Suprapubic skin (tissue), 4 donors: Measurements from ENCODE around the gene CARD10.

Experiments used
- EP300 ChIP-seq: sonication (generic); formaldehyde crosslinking; IDR thresholded peaks from one replicate; pipeline ENCODE4 v1.6.1; 2017; ENCODE audit warnings: antibody characterized with exemption
- POLR2A ChIP-seq, 2 donors: fragments of 450-650 bp; IDR thresholded peaks; one replicate each; pipeline ENCODE4 v1.6.1; 2017; ENCODE audit warnings: antibody characterized with exemption in 2 of 2, mild to moderate bottlenecking in 2 of 2, moderate library complexity in 2 of 2
- POLR2AphosphoS5 ChIP-seq, 3 donors: sonication (generic); formaldehyde crosslinking; IDR thresholded peaks; one replicate each; pipeline ENCODE4 v1.6.1; 2017; ENCODE audit warnings: antibody characterized with exemption in 3 of 3
- TF ChIP-seq, protein P1 (sequence below), 2 donors: fragments of 200-600 bp in 1 of 2; fragments of 450-650 bp in 1 of 2; sonication (generic) in 1 of 2; IDR thresholded peaks; one replicate each; pipeline ENCODE4 v1.5.1; 2016 to 2019; ENCODE audit warnings: antibody characterized with exemption in 2 of 2, mild to moderate bottlenecking in 1 of 2, moderate library complexity in 1 of 2

- TF ChIP-seq, protein P1, sequence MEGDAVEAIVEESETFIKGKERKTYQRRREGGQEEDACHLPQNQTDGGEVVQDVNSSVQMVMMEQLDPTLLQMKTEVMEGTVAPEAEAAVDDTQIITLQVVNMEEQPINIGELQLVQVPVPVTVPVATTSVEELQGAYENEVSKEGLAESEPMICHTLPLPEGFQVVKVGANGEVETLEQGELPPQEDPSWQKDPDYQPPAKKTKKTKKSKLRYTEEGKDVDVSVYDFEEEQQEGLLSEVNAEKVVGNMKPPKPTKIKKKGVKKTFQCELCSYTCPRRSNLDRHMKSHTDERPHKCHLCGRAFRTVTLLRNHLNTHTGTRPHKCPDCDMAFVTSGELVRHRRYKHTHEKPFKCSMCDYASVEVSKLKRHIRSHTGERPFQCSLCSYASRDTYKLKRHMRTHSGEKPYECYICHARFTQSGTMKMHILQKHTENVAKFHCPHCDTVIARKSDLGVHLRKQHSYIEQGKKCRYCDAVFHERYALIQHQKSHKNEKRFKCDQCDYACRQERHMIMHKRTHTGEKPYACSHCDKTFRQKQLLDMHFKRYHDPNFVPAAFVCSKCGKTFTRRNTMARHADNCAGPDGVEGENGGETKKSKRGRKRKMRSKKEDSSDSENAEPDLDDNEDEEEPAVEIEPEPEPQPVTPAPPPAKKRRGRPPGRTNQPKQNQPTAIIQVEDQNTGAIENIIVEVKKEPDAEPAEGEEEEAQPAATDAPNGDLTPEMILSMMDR (IDR thresholded peaks at IDR 0.05) = no peak
- TF ChIP-seq POLR2AphosphoS5 (IDR thresholded peaks at IDR 0.05) (no peak), POLR2A (IDR thresholded peaks at IDR 0.05) (no peak), EP300 (no peak)
Measured at GRCh38 chr22:37467391-37467955, 51.7 kb downstream of the CARD10 start.
